Nephron progenitor cell (in vitro differentiated cells): Measurements from ENCODE around the gene ATG2B.

Source experiments
- DNase-seq: peaks from one replicate; pipeline ENCODE4 v3.0.0; 2021
- H3K27ac Mint-ChIP-seq: 2 replicates; pipeline ENCODE4 v1.8.0; 2021; ENCODE audit warnings: mild to moderate bottlenecking, moderate library complexity, mixed read lengths
- H3K27me3 Mint-ChIP-seq: 2 replicates; pipeline ENCODE4 v1.8.0; 2021; ENCODE audit warnings: mild to moderate bottlenecking, low read depth, mixed read lengths; ENCODE audit not compliant: poor library complexity
- H3K36me3 Mint-ChIP-seq: 2 replicates; pipeline ENCODE4 v1.8.0; 2021; ENCODE audit warnings: low read depth, mixed read lengths
- H3K4me1 Mint-ChIP-seq: 2 replicates; pipeline ENCODE4 v1.8.0; 2021; ENCODE audit warnings: mixed read lengths
- H3K4me3 Mint-ChIP-seq: 2 replicates; pipeline ENCODE4 v1.8.0; 2021; ENCODE audit warnings: mild to moderate bottlenecking, moderate library complexity, mixed read lengths
- H3K9me3 Mint-ChIP-seq: 2 replicates; pipeline ENCODE4 v1.8.0; 2021; ENCODE audit warnings: mild to moderate bottlenecking, moderate library complexity, mixed read lengths
- TF ChIP-seq, protein P1 (sequence below): fragments of 200-600 bp; sonication (generic); IDR thresholded peaks from 2 replicates; pipeline ENCODE4 v1.5.0; 2021; ENCODE audit warnings: antibody characterized with exemption

Gene ATG2B

DNA sequence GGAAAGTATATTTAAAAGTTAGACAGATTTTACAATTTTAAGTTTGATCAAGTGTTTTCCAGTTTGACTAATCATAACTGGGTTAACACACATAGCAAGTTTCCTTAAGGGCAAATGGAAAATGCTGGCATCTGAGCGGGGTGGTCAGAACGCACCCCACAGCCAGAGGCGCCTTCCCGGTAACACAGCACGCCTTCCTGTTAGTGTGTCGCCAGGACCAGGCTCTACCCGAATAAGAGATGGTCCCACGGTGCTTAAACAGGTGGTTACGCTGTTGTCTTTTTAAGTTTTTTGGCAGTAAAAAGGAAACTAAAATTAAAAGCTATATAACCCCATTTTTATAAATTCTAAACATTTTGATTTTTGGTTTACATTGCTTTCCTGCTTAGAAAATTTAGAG, 79.1 kb downstream of the ATG2B start:
- Mint-ChIP-seq H3K4me1 (peaks cover 5% of the 10 kb centered on the region), H3K36me3 (peaks cover 44% of the 10 kb centered on the region), H3K27me3 (no peaks in the 10 kb centered on the region), H3K9me3 (no peaks in the 10 kb centered on the region), H3K4me3 (no peak overlapping the region), H3K27ac (no peak overlapping the region)
- DNase-seq = no peak
- TF ChIP-seq, protein P1, sequence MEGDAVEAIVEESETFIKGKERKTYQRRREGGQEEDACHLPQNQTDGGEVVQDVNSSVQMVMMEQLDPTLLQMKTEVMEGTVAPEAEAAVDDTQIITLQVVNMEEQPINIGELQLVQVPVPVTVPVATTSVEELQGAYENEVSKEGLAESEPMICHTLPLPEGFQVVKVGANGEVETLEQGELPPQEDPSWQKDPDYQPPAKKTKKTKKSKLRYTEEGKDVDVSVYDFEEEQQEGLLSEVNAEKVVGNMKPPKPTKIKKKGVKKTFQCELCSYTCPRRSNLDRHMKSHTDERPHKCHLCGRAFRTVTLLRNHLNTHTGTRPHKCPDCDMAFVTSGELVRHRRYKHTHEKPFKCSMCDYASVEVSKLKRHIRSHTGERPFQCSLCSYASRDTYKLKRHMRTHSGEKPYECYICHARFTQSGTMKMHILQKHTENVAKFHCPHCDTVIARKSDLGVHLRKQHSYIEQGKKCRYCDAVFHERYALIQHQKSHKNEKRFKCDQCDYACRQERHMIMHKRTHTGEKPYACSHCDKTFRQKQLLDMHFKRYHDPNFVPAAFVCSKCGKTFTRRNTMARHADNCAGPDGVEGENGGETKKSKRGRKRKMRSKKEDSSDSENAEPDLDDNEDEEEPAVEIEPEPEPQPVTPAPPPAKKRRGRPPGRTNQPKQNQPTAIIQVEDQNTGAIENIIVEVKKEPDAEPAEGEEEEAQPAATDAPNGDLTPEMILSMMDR = no peak

DNA sequence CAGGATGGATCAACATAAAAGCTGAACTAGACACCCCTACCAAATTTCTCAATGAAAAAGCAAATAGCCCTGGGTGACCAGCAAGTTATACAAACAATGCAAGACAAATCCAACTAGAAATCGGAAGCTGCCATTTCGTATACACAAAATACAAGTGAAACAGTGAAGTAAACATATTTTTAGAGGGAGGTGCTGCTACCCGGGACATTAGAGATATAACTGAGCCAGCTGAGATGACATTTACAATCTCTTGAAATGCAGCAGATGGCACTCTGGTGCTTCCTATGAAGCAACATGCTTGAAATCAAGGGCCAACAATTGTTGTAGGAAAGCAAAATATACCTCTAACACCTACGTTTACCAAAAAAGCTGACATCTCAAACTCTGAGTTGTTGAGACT, 81.7 kb downstream of the ATG2B start:
- Mint-ChIP-seq H3K27me3 (peaks cover 3% of the 10 kb centered on the region), H3K4me1 (peaks cover 5% of the 10 kb centered on the region), H3K4me3 (no peak overlapping the region), H3K27ac (no peak overlapping the region), H3K36me3 (peaks cover 33% of the 10 kb centered on the region), H3K9me3 (peaks cover 10% of the 10 kb centered on the region)
- DNase-seq = no peak
- TF ChIP-seq, protein P1 = no peak

DNA sequence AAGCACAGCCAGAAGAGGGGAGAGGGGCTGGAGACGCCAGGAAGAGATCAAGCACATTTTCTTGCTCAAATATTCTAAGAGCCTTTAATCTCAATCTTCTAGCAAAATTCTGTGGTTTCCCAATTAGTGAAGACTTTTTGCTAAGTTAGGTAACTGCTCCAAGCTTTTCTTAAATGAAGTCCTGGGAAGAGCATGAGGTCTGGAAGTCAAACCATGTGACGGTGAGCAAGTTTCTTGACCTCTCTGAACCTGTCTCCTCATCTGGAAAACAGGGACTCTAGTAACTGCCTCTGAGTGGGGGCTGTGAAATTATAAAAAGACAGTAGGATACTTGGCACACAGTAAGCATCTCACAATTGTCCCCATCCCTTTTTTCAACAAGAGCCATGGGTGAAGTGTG, 83.0 kb downstream of the ATG2B start:
- peaks cover 4% of the 10 kb centered on the region for H3K4me1 Mint-ChIP-seq
- H3K27ac Mint-ChIP-seq = no peak overlapping the region
- peaks cover 10% of the 10 kb centered on the region for H3K9me3 Mint-ChIP-seq
- TF ChIP-seq, protein P1 = no peak
- no peak overlapping the region for H3K4me3 Mint-ChIP-seq
- peaks cover 26% of the 10 kb centered on the region for H3K36me3 Mint-ChIP-seq
- DNase-seq = no peak
- H3K27me3 Mint-ChIP-seq = peaks cover 3% of the 10 kb centered on the region

DNA sequence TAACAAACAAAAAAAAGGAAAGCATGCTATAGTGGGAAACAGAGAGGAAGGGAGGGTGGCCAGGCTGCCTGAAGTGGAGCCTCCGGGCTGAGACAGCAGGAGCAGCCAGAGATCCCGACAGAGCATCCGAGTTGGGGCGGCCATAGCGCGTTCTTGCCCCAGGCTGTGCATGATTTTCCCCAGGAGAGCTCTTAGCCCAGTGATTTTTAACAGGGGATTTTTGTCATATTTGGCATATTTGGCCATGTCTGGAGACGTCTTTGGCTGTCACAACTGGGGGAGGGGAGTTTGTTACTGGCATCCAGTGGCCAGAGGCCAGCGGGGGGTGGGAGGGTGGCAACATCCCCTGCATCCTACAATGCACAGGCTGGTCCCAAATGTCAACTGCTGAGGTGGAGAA, 83.6 kb downstream of the ATG2B start:
- TF ChIP-seq, protein P1 = no peak
- DNase-seq = no peak
- Mint-ChIP-seq H3K27ac (no peak overlapping the region), H3K9me3 (peaks cover 10% of the 10 kb centered on the region), H3K4me3 (no peak overlapping the region), H3K27me3 (peaks cover 3% of the 10 kb centered on the region), H3K4me1 (peaks cover 8% of the 10 kb centered on the region), H3K36me3 (peaks cover 22% of the 10 kb centered on the region)

DNA sequence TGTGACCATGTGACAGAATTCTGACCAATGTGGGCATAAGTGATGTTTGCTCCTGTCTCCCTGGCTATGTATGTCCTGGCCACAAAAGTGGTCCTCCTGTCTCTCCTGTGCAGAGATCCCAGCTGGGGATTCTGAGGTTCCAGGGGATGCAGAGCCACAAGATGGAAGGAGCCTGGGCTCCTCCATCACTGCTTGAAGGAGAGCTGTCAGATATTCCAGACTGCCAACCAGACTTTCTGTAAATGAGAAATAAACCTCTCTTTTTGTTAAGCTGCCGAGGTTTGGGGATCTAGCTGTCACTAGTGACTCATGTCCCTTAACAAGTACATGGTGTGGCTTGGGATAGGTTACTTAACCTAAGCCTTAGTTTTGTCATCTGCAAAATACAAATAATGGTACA, 85.3 kb downstream of the ATG2B start:
- DNase-seq = no peak
- Mint-ChIP-seq H3K36me3 (peaks cover 11% of the 10 kb centered on the region), H3K4me1 (peaks cover 14% of the 10 kb centered on the region), H3K9me3 (peaks cover 15% of the 10 kb centered on the region), H3K27ac (peak overlapping the region; percentile 71), H3K4me3 (no peak overlapping the region), H3K27me3 (peaks cover 3% of the 10 kb centered on the region)
- TF ChIP-seq, protein P1 = no peak

DNA sequence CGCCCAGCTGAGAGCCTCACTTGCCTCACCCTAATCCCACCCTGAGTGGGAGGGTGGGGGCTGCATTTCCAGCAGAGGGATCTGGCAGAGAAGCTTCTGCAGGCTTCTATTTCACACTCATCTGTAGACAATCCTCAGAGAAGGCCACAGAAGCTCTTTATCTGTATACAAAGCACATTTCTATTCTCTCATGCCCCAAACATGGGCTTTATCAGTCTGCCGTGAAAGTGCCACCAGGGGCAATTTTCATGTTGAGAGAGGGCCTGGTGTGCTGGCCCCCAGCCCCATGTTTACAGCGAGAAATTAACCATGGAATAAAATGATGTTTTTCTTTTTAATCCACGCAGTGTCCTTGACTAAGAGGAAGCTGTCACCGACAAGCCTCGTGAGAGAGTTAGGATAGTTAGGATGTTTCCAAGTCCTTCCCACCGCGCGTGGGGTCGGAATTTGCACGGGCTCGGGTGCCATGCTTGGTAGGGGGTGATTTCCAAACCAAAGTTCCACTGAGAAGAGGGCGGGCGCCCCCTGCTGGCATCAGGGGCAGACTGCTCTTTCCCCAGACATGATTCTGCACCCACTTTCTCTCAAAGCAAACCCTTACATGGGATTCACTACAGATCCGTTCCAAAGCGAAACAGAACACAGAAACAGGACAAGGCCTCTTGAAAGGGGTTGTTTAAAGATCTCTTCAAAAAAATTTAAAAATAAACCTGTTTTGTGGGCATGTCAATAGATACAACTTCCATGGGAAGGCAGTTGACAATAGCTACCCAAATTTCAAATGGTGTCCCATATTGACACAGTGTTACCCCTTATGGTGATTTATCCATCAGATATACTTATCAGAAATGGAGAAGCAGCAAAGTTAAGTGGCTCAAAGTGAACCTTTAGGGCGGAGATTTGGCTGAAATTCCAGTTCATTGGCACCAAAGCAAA, 87.7 kb downstream of the ATG2B start:
- H3K36me3 Mint-ChIP-seq = peaks cover 14% of the 10 kb centered on the region
- H3K4me1 Mint-ChIP-seq = peaks cover 14% of the 10 kb centered on the region
- no peak overlapping the region for H3K4me3 Mint-ChIP-seq
- H3K9me3 Mint-ChIP-seq = peaks cover 34% of the 10 kb centered on the region
- peaks cover 3% of the 10 kb centered on the region for H3K27me3 Mint-ChIP-seq
- DNase-seq = peak; percentile 90
- H3K27ac Mint-ChIP-seq = no peak overlapping the region
- TF ChIP-seq, protein P1 = peak; percentile 94
